ENCODE data around the gene SSR1. TPM values are rescaled to one million over a fixed set of nuclear protein-coding genes. Genes with fewer than 3 reads are reported as not detected.

SSR1 gene
- total and polyA plus RNA-seq, 2 of the 13 experiments (the other 11 are each of a cell fraction or from before 2014, with no cell fraction given): 203 to 243 TPM

GRCh38 chr6:7300926-7301325 is 12.1 kb downstream of the SSR1 start (continued):
- TF ChIP-seq KLF15 (CRISPR knock-in tag; IDR thresholded peaks at IDR 0.05; ENCODE audit: borderline replicate concordance): no peak
- no peak for TF ChIP-seq MAF1 (CRISPR knock-in tag; IDR thresholded peaks at IDR 0.05; ENCODE audit: borderline replicate concordance)
- no peak for TF ChIP-seq FOSL1 (CRISPR knock-in tag; IDR thresholded peaks at IDR 0.05; ENCODE audit: borderline replicate concordance)
- TF ChIP-seq ZNF549 (CRISPR knock-in tag; IDR thresholded peaks at IDR 0.05): no peak
- TF ChIP-seq, protein P1, sequence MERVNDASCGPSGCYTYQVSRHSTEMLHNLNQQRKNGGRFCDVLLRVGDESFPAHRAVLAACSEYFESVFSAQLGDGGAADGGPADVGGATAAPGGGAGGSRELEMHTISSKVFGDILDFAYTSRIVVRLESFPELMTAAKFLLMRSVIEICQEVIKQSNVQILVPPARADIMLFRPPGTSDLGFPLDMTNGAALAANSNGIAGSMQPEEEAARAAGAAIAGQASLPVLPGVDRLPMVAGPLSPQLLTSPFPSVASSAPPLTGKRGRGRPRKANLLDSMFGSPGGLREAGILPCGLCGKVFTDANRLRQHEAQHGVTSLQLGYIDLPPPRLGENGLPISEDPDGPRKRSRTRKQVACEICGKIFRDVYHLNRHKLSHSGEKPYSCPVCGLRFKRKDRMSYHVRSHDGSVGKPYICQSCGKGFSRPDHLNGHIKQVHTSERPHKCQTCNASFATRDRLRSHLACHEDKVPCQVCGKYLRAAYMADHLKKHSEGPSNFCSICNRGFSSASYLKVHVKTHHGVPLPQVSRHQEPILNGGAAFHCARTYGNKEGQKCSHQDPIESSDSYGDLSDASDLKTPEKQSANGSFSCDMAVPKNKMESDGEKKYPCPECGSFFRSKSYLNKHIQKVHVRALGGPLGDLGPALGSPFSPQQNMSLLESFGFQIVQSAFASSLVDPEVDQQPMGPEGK (CRISPR knock-in tag; IDR thresholded peaks at IDR 0.05): no peak
- no peak for TF ChIP-seq GATA4 (IDR thresholded peaks at IDR 0.05; ENCODE audit: borderline replicate concordance, low read depth)
- no peak for TF ChIP-seq TAF15 (IDR thresholded peaks at IDR 0.05; ENCODE audit: low read depth, low read length, poor library complexity, severe bottlenecking)

GRCh38 chr6:7298113-7298512 is 14.9 kb downstream of the SSR1 start:
- Histone ChIP-seq H3K4me3 (replicated peaks in 1 of 3; ENCODE audit: insufficient read depth in 1 of 3, low read depth in 2 of 3, low read length in 3 of 3) (no peak overlapping the region), H3K9me3 (ENCODE audit: low read length) (no peaks in the 10 kb centered on the region), H2AFZ (ENCODE audit: low read length) (no peak overlapping the region), H3K36me3 (replicated peaks in 1 of 2; ENCODE audit: control insufficient read depth in 1 of 2, insufficient read depth in 2 of 2, low read length in 2 of 2) (peaks cover 27 to 87% of the 10 kb centered on the region in 2 experiments), H3K27ac (ENCODE audit: extremely low read length, insufficient read depth, low read length) (no peak overlapping the region), H3K4me2 (ENCODE audit: low read depth, low read length) (no peak overlapping the region), H4K20me1 (ENCODE audit: insufficient read depth, low read length) (no peaks in the 10 kb centered on the region; the same call in 1 of the 2 replicates), H3K27me3 (ENCODE audit: control insufficient read depth in 1 of 2, insufficient read depth in 2 of 2, low read length in 2 of 2) (no peaks in the 10 kb centered on the region), H3K9ac (ENCODE audit: insufficient read depth, low read depth, low read length) (no peak overlapping the region), H3K79me2 (ENCODE audit: insufficient read depth, low read length) (peaks cover 6% of the 10 kb centered on the region), H3K4me1 (ENCODE audit: insufficient read depth, low read length) (no peaks in the 10 kb centered on the region)
- BruUV-seq (replicated peaks): no TSS peak
- WGBS (ENCODE audit: low lambda C conversion rate): 95% methylated on average over 1 of the region's 1 CpG
- in situ Hi-C loops (cut with HindIII; ENCODE audit: extremely low pct_ligation_motif_present, low pct_unique_long_range_greater_than_20kb) (no loop called here), intact Hi-C loops (cut with micrococcal nuclease; ENCODE audit: unreplicated experiment) (no loop called here)
- FAIRE-seq (no peak), DNase-seq (ENCODE audit: low spot score) (no peak), ATAC-seq (no peak)
- POLR2A ChIA-PET: interaction anchor here (1.7 kb wide), 1 partner anchor 18 kb away, joined by 4 read pairs; no protein-coding TSS in a partner anchor
- CTCF ChIA-PET (ENCODE audit: low intra/inter-chr PET ratio, low total read pairs): no interaction called here
- TF ChIP-seq ZNF670 (CRISPR knock-in tag; IDR thresholded peaks at IDR 0.05; ENCODE audit: borderline replicate concordance): no peak
- TF ChIP-seq, protein P2, sequence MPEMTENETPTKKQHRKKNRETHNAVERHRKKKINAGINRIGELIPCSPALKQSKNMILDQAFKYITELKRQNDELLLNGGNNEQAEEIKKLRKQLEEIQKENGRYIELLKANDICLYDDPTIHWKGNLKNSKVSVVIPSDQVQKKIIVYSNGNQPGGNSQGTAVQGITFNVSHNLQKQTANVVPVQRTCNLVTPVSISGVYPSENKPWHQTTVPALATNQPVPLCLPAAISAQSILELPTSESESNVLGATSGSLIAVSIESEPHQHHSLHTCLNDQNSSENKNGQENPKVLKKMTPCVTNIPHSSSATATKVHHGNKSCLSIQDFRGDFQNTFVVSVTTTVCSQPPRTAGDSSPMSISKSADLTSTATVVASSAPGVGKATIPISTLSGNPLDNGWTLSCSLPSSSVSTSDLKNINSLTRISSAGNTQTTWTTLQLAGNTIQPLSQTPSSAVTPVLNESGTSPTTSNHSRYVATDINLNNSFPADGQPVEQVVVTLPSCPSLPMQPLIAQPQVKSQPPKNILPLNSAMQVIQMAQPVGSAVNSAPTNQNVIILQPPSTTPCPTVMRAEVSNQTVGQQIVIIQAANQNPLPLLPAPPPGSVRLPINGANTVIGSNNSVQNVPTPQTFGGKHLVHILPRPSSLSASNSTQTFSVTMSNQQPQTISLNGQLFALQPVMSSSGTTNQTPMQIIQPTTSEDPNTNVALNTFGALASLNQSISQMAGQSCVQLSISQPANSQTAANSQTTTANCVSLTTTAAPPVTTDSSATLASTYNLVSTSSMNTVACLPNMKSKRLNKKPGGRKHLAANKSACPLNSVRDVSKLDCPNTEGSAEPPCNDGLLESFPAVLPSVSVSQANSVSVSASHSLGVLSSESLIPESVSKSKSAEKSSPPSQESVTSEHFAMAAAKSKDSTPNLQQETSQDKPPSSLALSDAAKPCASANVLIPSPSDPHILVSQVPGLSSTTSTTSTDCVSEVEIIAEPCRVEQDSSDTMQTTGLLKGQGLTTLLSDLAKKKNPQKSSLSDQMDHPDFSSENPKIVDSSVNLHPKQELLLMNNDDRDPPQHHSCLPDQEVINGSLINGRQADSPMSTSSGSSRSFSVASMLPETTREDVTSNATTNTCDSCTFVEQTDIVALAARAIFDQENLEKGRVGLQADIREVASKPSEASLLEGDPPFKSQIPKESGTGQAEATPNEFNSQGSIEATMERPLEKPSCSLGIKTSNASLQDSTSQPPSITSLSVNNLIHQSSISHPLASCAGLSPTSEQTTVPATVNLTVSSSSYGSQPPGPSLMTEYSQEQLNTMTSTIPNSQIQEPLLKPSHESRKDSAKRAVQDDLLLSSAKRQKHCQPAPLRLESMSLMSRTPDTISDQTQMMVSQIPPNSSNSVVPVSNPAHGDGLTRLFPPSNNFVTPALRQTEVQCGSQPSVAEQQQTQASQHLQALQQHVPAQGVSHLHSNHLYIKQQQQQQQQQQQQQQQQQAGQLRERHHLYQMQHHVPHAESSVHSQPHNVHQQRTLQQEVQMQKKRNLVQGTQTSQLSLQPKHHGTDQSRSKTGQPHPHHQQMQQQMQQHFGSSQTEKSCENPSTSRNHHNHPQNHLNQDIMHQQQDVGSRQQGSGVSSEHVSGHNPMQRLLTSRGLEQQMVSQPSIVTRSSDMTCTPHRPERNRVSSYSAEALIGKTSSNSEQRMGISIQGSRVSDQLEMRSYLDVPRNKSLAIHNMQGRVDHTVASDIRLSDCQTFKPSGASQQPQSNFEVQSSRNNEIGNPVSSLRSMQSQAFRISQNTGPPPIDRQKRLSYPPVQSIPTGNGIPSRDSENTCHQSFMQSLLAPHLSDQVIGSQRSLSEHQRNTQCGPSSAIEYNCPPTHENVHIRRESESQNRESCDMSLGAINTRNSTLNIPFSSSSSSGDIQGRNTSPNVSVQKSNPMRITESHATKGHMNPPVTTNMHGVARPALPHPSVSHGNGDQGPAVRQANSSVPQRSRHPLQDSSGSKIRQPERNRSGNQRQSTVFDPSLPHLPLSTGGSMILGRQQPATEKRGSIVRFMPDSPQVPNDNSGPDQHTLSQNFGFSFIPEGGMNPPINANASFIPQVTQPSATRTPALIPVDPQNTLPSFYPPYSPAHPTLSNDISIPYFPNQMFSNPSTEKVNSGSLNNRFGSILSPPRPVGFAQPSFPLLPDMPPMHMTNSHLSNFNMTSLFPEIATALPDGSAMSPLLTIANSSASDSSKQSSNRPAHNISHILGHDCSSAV (CRISPR knock-in tag; IDR thresholded peaks at IDR 0.05; ENCODE audit: borderline replicate concordance): no peak
- no peak for TF ChIP-seq ZBTB43 (CRISPR knock-in tag; conservative IDR thresholded peaks at IDR 0.05)
- TF ChIP-seq PRPF4 (IDR thresholded peaks at IDR 0.05; ENCODE audit: low read depth, low read length, poor library complexity, severe bottlenecking): no peak
- TF ChIP-seq CAMTA2 (CRISPR knock-in tag; IDR thresholded peaks at IDR 0.05; ENCODE audit: borderline replicate concordance): no peak
